DND-41 (cell line): ENCODE measurements around the gene RBM43.

ENCODE experiments used
- CTCF ChIP-seq: IDR thresholded peaks from 2 replicates; pipeline ENCODE4 v1.5.1; 2012; ENCODE audit warnings: borderline replicate concordance, low read length, moderate library complexity, mild to moderate bottlenecking; ENCODE audit not compliant: poor library complexity, severe bottlenecking; ENCODE audit errors: extremely low read depth
- EZH2 ChIP-seq: IDR thresholded peaks from 3 replicates; pipeline ENCODE4 v1.6.1; 2012; ENCODE audit warnings: borderline replicate concordance, low read depth, mild to moderate bottlenecking, moderate library complexity, low read length, inconsistent platforms; ENCODE audit not compliant: severe bottlenecking

GRCh38 chr2:151262629-151263028 lies 966 bp upstream of the RBM43 start:
- TF ChIP-seq EZH2 (no peak), CTCF (no peak)
